SH-SY5Y (cell line): ENCODE results near the gene ARID4A.

Experiments
- GATA2 ChIP-seq: IDR thresholded peaks from 2 replicates; pipeline ENCODE4 v1.6.1; 2011; ENCODE audit warnings: mild to moderate bottlenecking, low read depth, low read length
- GATA3 ChIP-seq: IDR thresholded peaks from 2 replicates; pipeline ENCODE4 v1.6.1; 2011; ENCODE audit warnings: low read depth, mild to moderate bottlenecking, low read length, moderate library complexity

DNA sequence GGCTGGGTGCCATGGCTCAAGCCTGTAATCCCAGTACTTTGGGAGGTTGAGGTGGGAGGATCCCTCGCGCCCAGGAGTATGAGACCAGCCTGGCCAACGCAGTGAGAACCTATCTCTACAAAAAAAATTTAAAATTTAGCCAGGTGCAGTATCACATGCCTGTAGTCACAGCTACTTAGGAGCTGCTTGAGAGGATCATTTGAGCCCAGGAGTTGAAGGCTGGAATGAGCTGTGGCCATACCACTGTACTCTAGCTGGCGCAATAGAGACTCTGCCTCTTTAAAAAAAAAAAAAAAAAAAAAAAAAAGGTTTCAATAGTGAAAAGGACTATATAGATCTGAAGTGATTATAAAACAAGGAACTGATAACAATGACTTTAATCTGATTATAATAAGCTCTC lies 40.2 kb upstream of the ARID4A start:
- no peak for TF ChIP-seq GATA2
- no peak for TF ChIP-seq GATA3
